ENCODE results near the gene TIGD7.

GRCh38 chr16:3262517-3262916 is 42.7 kb downstream of the TIGD7 start:
- TF ChIP-seq CTCF (IDR thresholded peaks at IDR 0.05) (no peak), EP300 (IDR thresholded peaks at IDR 0.05) (no peak), POLR2A (IDR thresholded peaks at IDR 0.05) (no peak)

All from ovary (tissue), 3 donors.